SK-N-SH treated with all-trans-retinoic acid at 6 μM for 48 hours (cell line): ENCODE results near the gene RIPOR2.
A peak's percentile ranks its signal among the peaks of the same experiment; 100 is the strongest.
"Not testable (repeated sequence)": the region's sequence is repeated elsewhere in the genome, so short reads cannot be mapped to it uniquely, and the experiment has no call there.

Experiments used
- ATAC-seq: fragments of 200-7000 bp; cut with Tn5 transposase; 3 replicates; pipeline ENCODE4 v1.9.1; 2020; ENCODE audit warnings: mild to moderate bottlenecking, moderate library complexity
- ARNTL ChIP-seq: fragments of 450-650 bp; formaldehyde crosslinking; IDR thresholded peaks from 2 replicates; pipeline ENCODE4 v1.5.0; 2020; ENCODE audit warnings: low read depth, mild to moderate bottlenecking, moderate library complexity, borderline replicate concordance
- CSDC2 ChIP-seq: fragments of 250-450 bp; sonication (Bioruptor Pico); IDR thresholded peaks from 2 replicates; pipeline ENCODE4 v1.5.0; 2020; ENCODE audit warnings: mild to moderate bottlenecking, moderate library complexity
- CSRNP3 ChIP-seq: fragments of 250-450 bp; sonication (Bioruptor Pico); IDR thresholded peaks from 2 replicates; pipeline ENCODE4 v1.5.1; 2021; ENCODE audit warnings: mild to moderate bottlenecking, moderate library complexity
- ESRRG ChIP-seq: fragments of 250-450 bp; sonication (Bioruptor Pico); IDR thresholded peaks from 2 replicates; pipeline ENCODE4 v1.6.1; 2021; ENCODE audit warnings: mild to moderate bottlenecking
- GLIS3 ChIP-seq: fragments of 250-450 bp; sonication (Bioruptor Pico); IDR thresholded peaks from 2 replicates; pipeline ENCODE4 v1.5.0; 2020; ENCODE audit warnings: mild to moderate bottlenecking, moderate library complexity
- ISL1 ChIP-seq: fragments of 250-450 bp; sonication (Bioruptor Pico); IDR thresholded peaks from 2 replicates; pipeline ENCODE4 v2.1.2; 2022; ENCODE audit warnings: mild to moderate bottlenecking, moderate library complexity
- OSR1 ChIP-seq: fragments of 250-450 bp; sonication (Bioruptor Pico); IDR thresholded peaks from 2 replicates; pipeline ENCODE4 v1.8.0; 2022; ENCODE audit warnings: moderate library complexity, mild to moderate bottlenecking, inconsistent platforms
- POU6F1 ChIP-seq: fragments of 250-450 bp; sonication (Bioruptor Pico); IDR thresholded peaks from 2 replicates; pipeline ENCODE4 v1.8.0; 2021; ENCODE audit warnings: low read depth, mild to moderate bottlenecking, moderate library complexity, borderline replicate concordance
- RARB ChIP-seq: fragments of 250-450 bp; sonication (Bioruptor Pico); IDR thresholded peaks from 2 replicates; pipeline ENCODE4 v1.8.0; 2021; ENCODE audit warnings: mild to moderate bottlenecking, moderate library complexity
- SNAI2 ChIP-seq: fragments of 250-450 bp; sonication (Bioruptor Pico); IDR thresholded peaks from 2 replicates; pipeline ENCODE4 v1.5.0; 2020; ENCODE audit warnings: mild to moderate bottlenecking, moderate library complexity
- ZC3H10 ChIP-seq: fragments of 250-450 bp; sonication (Bioruptor Pico); IDR thresholded peaks from 2 replicates; pipeline ENCODE4 v1.5.1; 2021; ENCODE audit warnings: mild to moderate bottlenecking, moderate library complexity
- ZFP30 ChIP-seq: fragments of 450-650 bp; formaldehyde crosslinking; IDR thresholded peaks from 2 replicates; pipeline ENCODE4 v1.5.0; 2022; ENCODE audit warnings: mild to moderate bottlenecking, moderate library complexity
- ZNF565 ChIP-seq: fragments of 450-650 bp; formaldehyde crosslinking; conservative IDR thresholded peaks from 2 replicates; pipeline ENCODE4 v1.5.0; 2020; ENCODE audit warnings: low read depth, mild to moderate bottlenecking, moderate library complexity
- ZNF70 ChIP-seq: fragments of 450-650 bp; formaldehyde crosslinking; IDR thresholded peaks from 2 replicates; pipeline ENCODE4 v1.5.0; 2020; ENCODE audit warnings: mild to moderate bottlenecking, moderate library complexity
- ZNF8 ChIP-seq: fragments of 450-650 bp; formaldehyde crosslinking; IDR thresholded peaks from 2 replicates; pipeline ENCODE4 v1.5.0; 2020; ENCODE audit warnings: mild to moderate bottlenecking, moderate library complexity
- TF ChIP-seq, protein P1 (sequence below): fragments of 250-450 bp; sonication (Bioruptor Pico); IDR thresholded peaks from 2 replicates; pipeline ENCODE4 v1.5.0; 2020; ENCODE audit warnings: mild to moderate bottlenecking, moderate library complexity
- TF ChIP-seq, protein P2 (sequence below): fragments of 250-450 bp; sonication (Bioruptor Pico); IDR thresholded peaks from 2 replicates; pipeline ENCODE4 v1.5.1; 2020; ENCODE audit warnings: low read depth, mild to moderate bottlenecking, moderate library complexity
- TF ChIP-seq, protein P3 (sequence below): fragments of 250-450 bp; sonication (Bioruptor Pico); IDR thresholded peaks from 2 replicates; pipeline ENCODE4 v1.8.0; 2020; ENCODE audit warnings: mild to moderate bottlenecking, moderate library complexity, borderline replicate concordance

RIPOR2 gene

DNA sequence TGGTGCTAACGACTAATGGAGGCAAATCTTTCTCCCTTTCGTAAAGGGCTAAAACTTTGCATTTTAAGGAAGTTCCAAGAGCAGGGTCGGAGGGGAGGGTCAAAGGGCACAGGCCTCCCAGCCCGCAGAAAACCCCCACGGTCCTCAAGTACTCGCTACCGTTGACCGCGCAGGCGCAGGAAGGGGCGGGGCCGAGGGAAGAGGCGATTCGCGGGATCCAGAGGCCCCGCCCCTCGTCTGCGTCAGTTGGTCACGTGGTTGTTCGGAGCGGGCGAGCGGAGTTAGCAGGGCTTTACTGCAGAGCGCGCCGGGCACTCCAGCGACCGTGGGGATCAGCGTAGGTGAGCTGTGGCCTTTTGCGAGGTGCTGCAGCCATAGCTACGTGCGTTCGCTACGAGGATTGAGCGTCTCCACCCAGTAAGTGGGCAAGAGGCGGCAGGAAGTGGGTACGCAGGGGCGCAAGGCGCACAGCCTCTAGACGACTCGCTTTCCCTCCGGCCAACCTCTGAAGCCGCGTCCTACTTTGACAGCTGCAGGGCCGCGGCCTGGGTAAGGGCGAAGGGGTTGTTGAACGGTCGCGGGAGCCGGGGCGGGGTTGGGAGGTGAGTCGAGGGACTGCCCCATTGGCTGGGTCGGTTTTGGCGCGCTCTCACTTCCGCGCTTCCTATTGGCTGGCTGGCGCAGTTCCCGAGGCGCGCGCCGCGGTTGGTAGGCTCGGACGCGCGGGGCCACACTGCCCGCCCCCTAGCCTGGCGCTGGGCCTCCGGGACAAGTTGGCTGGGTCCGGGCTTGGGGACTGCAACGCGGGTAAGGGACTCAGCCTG is 160.9 kb downstream of the RIPOR2 start, which contains the start of gene GMNN (continued):
- no peak for TF ChIP-seq POU6F1 (CRISPR knock-in tag)
- no peak for TF ChIP-seq RARB (CRISPR knock-in tag)

DNA sequence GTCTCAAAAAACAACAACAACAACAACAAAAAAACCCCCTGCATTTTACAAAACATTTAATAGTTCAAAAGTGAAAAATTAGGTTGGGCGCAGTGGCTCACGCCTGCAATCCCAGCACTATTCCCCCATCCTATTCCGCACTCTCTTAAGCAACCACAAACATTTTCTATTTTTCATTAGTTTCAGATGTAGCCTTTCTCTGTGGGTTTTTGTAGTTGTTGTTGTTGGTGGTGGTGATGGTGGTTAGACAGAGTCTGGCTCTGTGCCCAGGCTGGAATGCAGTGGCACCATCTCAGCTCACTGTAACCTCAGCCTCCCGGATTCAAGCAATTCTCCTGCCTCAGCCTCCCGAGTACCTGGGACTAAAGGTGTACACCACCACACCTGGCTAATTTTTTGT is 167.4 kb downstream of the RIPOR2 start:
- no peak for TF ChIP-seq OSR1 (CRISPR knock-in tag)
- TF ChIP-seq, protein P1, sequence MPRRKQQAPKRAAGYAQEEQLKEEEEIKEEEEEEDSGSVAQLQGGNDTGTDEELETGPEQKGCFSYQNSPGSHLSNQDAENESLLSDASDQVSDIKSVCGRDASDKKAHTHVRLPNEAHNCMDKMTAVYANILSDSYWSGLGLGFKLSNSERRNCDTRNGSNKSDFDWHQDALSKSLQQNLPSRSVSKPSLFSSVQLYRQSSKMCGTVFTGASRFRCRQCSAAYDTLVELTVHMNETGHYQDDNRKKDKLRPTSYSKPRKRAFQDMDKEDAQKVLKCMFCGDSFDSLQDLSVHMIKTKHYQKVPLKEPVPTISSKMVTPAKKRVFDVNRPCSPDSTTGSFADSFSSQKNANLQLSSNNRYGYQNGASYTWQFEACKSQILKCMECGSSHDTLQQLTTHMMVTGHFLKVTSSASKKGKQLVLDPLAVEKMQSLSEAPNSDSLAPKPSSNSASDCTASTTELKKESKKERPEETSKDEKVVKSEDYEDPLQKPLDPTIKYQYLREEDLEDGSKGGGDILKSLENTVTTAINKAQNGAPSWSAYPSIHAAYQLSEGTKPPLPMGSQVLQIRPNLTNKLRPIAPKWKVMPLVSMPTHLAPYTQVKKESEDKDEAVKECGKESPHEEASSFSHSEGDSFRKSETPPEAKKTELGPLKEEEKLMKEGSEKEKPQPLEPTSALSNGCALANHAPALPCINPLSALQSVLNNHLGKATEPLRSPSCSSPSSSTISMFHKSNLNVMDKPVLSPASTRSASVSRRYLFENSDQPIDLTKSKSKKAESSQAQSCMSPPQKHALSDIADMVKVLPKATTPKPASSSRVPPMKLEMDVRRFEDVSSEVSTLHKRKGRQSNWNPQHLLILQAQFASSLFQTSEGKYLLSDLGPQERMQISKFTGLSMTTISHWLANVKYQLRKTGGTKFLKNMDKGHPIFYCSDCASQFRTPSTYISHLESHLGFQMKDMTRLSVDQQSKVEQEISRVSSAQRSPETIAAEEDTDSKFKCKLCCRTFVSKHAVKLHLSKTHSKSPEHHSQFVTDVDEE (CRISPR knock-in tag) = no peak
- TF ChIP-seq ZNF565 (CRISPR knock-in tag) = no peak
- no peak for TF ChIP-seq CSRNP3 (CRISPR knock-in tag)
- no peak for TF ChIP-seq SNAI2 (CRISPR knock-in tag)
- no peak for TF ChIP-seq ZNF70 (CRISPR knock-in tag)
- no peak for TF ChIP-seq ZFP30 (CRISPR knock-in tag)
- TF ChIP-seq ZNF8 (CRISPR knock-in tag) = no peak

DNA sequence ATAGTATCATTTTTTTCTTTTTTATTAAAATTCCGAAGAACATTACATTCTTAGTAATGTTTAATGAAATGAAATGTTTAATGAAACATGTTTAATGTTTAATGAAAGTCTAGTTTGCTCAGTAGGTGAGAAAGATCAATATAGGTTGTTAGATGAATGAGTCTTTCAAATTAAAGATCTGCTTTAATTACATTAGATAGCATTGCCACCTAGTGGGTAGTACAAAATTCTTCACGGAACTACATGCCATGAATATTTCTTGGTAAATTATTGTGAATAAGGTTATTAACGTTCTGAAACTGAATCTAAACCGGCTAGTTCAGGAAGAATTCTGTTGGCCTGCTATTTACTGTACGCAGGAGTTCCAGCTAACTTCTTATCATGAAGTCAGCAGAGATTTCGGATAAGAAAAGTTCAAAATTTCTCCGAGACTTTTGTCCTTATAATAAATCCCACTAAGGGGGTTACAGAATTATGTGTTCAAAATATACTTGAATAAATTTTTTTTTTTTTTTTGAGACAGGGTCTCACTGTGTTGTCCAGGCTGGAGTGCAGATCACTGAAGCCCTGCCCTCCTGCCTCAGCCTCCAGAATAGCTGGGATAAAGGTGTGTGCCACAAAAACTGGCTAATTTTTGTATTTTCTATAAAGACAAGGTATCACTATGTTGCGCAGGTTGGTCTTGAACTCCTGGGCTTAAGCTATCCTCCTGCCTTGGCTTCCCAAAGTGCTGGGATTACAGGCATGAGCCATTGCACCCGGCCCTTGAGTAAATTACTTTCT is 168.9 kb downstream of the RIPOR2 start:
- no peak for TF ChIP-seq ZFP30 (CRISPR knock-in tag)
- no peak for TF ChIP-seq CSRNP3 (CRISPR knock-in tag)
- TF ChIP-seq OSR1 (CRISPR knock-in tag) = no peak
- TF ChIP-seq CSDC2 = no peak
- TF ChIP-seq, protein P2, sequence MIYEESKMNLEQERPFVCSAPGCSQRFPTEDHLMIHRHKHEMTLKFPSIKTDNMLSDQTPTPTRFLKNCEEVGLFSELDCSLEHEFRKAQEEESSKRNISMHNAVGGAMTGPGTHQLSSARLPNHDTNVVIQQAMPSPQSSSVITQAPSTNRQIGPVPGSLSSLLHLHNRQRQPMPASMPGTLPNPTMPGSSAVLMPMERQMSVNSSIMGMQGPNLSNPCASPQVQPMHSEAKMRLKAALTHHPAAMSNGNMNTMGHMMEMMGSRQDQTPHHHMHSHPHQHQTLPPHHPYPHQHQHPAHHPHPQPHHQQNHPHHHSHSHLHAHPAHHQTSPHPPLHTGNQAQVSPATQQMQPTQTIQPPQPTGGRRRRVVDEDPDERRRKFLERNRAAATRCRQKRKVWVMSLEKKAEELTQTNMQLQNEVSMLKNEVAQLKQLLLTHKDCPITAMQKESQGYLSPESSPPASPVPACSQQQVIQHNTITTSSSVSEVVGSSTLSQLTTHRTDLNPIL = no peak
- no peak for TF ChIP-seq ZNF565 (CRISPR knock-in tag)
- TF ChIP-seq, protein P3, sequence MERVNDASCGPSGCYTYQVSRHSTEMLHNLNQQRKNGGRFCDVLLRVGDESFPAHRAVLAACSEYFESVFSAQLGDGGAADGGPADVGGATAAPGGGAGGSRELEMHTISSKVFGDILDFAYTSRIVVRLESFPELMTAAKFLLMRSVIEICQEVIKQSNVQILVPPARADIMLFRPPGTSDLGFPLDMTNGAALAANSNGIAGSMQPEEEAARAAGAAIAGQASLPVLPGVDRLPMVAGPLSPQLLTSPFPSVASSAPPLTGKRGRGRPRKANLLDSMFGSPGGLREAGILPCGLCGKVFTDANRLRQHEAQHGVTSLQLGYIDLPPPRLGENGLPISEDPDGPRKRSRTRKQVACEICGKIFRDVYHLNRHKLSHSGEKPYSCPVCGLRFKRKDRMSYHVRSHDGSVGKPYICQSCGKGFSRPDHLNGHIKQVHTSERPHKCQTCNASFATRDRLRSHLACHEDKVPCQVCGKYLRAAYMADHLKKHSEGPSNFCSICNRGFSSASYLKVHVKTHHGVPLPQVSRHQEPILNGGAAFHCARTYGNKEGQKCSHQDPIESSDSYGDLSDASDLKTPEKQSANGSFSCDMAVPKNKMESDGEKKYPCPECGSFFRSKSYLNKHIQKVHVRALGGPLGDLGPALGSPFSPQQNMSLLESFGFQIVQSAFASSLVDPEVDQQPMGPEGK (CRISPR knock-in tag) = no peak
- TF ChIP-seq SNAI2 (CRISPR knock-in tag) = no peak
- TF ChIP-seq ISL1 = no peak
- TF ChIP-seq RARB (CRISPR knock-in tag) = no peak
- TF ChIP-seq, protein P1 (CRISPR knock-in tag) = no peak
- TF ChIP-seq POU6F1 (CRISPR knock-in tag) = no peak
- TF ChIP-seq ZNF8 (CRISPR knock-in tag) = no peak
- TF ChIP-seq ZC3H10 = no peak
- no peak for TF ChIP-seq ARNTL (CRISPR knock-in tag)
- TF ChIP-seq GLIS3 (CRISPR knock-in tag) = no peak
- no peak for TF ChIP-seq ESRRG (CRISPR knock-in tag)
- TF ChIP-seq, all 23 proteins: peak for 0
- ATAC-seq = peak; percentile 76

More for the DNA sequence above, 167.4 kb downstream of the RIPOR2 start:
- peak; percentile 33; the same call in 1 of the 3 replicates for ATAC-seq

GRCh38 chr6:24765968-24766367 is 169.8 kb downstream of the RIPOR2 start:
- not testable (repeated sequence) for ATAC-seq
